Mucosa of rectum (tissue), 2 donors: ENCODE data around the gene OGFR.

Source experiments
- H3K27ac ChIP-seq, 2 donors: one replicate each; pipeline ENCODE4 v1.7.0; 2013; ENCODE audit warnings: inconsistent platforms in 2 of 2, low read depth in 2 of 2, low read length in 2 of 2
- H3K27me3 ChIP-seq, 2 donors: one replicate each; pipeline ENCODE4 v1.7.0; 2013; ENCODE audit warnings: low read length in 2 of 2; ENCODE audit not compliant: control insufficient read depth in 2 of 2, insufficient read depth in 2 of 2
- H3K36me3 ChIP-seq, 2 donors: one replicate each; pipeline ENCODE4 v1.7.0; 2013; ENCODE audit warnings: low read length in 2 of 2; ENCODE audit not compliant: control insufficient read depth in 2 of 2, insufficient read depth in 2 of 2
- H3K4me1 ChIP-seq, 2 donors: one replicate each; pipeline ENCODE4 v1.7.0; 2013; ENCODE audit warnings: low read length in 2 of 2, mild to moderate bottlenecking in 1 of 2; ENCODE audit not compliant: control insufficient read depth in 2 of 2, insufficient read depth in 2 of 2
- H3K4me3 ChIP-seq, 2 donors: one replicate each; pipeline ENCODE4 v1.7.0; 2013; ENCODE audit warnings: low read length in 2 of 2
- H3K9ac ChIP-seq, 2 donors: one replicate each; pipeline ENCODE4 v1.7.0; 2013; ENCODE audit warnings: low read length in 2 of 2, low read depth in 1 of 2, mild to moderate bottlenecking in 1 of 2
- H3K9me3 ChIP-seq, 2 donors: one replicate each; pipeline ENCODE4 v1.7.0; 2013; ENCODE audit warnings: low read length in 2 of 2; ENCODE audit not compliant: control insufficient read depth in 2 of 2
- donor health status: healthy.
- donor health status: Normal muscosa, but diverticular disease.

Gene OGFR

DNA sequence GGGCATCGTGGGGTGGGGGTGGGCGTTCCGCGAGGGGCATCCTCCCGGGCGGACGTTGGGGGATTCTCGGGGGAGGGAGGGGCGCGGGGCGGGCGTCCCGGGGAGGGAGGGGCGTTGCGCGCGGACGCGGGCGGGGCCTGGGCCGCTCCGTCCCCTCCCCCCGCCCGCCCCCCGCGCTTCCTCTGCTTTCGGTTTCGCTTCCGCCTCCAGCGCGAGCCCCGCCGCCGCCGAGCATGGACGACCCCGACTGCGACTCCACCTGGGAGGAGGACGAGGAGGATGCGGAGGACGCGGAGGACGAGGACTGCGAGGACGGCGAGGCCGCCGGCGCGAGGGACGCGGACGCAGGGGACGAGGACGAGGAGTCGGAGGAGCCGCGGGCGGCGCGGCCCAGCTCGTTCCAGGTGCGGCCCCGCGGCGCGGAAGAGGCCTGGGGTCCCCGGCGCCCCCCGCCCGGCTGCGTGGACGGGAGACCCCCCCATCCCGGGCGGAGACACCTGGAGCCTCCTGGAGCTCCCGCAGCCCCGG, at the start of gene OGFR:
Gene OGFR (plus strand): TSS at position 209 of the 528 bp plus-strand sequence. CDS start 25 bp downstream, at position 234.
- Histone ChIP-seq H3K4me1 (peaks cover 16 to 17% of the 10 kb centered on the region in 2 donors), H3K36me3 (peaks cover 24 to 27% of the 10 kb centered on the region in 2 donors), H3K9me3 (no peaks in the 10 kb centered on the region), H3K27ac (peak within 1 kb of the TSS; percentile 55 to 80), H3K27me3 (no peaks in the 10 kb centered on the region), H3K4me3 (peak within 1 kb of the TSS; percentile 82 to 88), H3K9ac (peak within 1 kb of the TSS; percentile 60 to 95)

- Histone ChIP-seq H3K9me3 (no peaks in the 10 kb centered on the region), H3K4me1 (no peaks in the 10 kb centered on the region), H3K36me3 (no peaks in the 10 kb centered on the region), H3K9ac (no peak overlapping the region), H3K27ac (no peak overlapping the region), H3K4me3 (no peak overlapping the region), H3K27me3 (peaks cover 4% of the 10 kb centered on the region in 2 donors)
These were observed 49.7 kb upstream of the OGFR start for GRCh38 chr20:62754991-62755356.

GRCh38 chr20:62755817-62756724, 48.6 kb upstream of the OGFR start:
- Histone ChIP-seq H3K4me3 (no peak overlapping the region), H3K27me3 (peaks cover 4% of the 10 kb centered on the region in 2 donors), H3K36me3 (no peaks in the 10 kb centered on the region), H3K4me1 (no peaks in the 10 kb centered on the region), H3K27ac (no peak overlapping the region), H3K9ac (no peak overlapping the region), H3K9me3 (no peaks in the 10 kb centered on the region)

- Histone ChIP-seq H3K4me3 (no peak overlapping the region), H3K9me3 (no peaks in the 10 kb centered on the region), H3K27me3 (peaks cover 0 to 4% of the 10 kb centered on the region in 2 donors), H3K9ac (no peak overlapping the region), H3K4me1 (no peaks in the 10 kb centered on the region), H3K27ac (no peak overlapping the region), H3K36me3 (no peaks in the 10 kb centered on the region)
These were observed 46.3 kb upstream of the OGFR start for GRCh38 chr20:62758226-62758912.

DNA sequence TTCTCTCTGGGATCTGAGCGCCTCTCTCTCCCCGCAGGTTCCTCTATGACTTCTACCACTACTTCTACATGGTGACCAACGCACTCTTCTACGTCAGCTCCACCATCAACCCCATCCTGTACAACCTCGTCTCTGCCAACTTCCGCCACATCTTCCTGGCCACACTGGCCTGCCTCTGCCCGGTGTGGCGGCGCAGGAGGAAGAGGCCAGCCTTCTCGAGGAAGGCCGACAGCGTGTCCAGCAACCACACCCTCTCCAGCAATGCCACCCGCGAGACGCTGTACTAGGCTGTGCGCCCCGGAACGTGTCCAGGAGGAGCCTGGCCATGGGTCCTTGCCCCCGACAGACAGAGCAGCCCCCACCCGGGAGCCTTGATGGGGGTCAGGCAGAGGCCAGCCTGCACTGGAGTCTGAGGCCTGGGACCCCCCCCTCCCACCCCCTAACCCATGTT, 44.6 kb upstream of the OGFR start:
- Histone ChIP-seq H3K27me3 (peaks cover 0 to 2% of the 10 kb centered on the region in 2 donors), H3K27ac (no peak overlapping the region), H3K4me1 (no peaks in the 10 kb centered on the region), H3K4me3 (no peak overlapping the region), H3K36me3 (no peaks in the 10 kb centered on the region), H3K9ac (no peak overlapping the region), H3K9me3 (no peaks in the 10 kb centered on the region)

DNA sequence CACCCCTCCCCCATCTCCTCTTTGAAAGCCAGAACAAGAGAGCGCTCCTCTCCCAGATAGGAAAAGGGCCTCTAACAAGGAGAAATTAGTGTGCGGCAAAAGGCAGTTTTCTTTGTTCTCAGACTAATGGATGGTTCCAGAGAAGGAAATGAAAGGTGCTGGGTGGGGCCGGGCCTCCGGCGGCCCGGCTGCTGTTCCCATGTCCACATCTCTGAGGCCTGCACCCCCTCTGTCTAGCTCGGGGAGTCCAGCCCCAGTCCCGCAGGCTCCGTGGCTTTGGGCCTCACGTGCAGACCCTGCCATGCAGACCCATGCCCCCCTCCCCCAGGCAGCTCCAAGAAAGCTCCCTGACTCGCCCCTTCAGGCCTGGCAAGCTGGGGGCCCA, 44.2 kb upstream of the OGFR start:
- no peak overlapping the region for H3K27ac ChIP-seq
- H3K4me1 ChIP-seq: no peaks in the 10 kb centered on the region
- H3K36me3 ChIP-seq: no peaks in the 10 kb centered on the region
- H3K4me3 ChIP-seq: no peak overlapping the region
- H3K27me3 ChIP-seq: peaks cover 0 to 2% of the 10 kb centered on the region in 2 donors
- H3K9ac ChIP-seq: no peak overlapping the region
- H3K9me3 ChIP-seq: no peaks in the 10 kb centered on the region

DNA sequence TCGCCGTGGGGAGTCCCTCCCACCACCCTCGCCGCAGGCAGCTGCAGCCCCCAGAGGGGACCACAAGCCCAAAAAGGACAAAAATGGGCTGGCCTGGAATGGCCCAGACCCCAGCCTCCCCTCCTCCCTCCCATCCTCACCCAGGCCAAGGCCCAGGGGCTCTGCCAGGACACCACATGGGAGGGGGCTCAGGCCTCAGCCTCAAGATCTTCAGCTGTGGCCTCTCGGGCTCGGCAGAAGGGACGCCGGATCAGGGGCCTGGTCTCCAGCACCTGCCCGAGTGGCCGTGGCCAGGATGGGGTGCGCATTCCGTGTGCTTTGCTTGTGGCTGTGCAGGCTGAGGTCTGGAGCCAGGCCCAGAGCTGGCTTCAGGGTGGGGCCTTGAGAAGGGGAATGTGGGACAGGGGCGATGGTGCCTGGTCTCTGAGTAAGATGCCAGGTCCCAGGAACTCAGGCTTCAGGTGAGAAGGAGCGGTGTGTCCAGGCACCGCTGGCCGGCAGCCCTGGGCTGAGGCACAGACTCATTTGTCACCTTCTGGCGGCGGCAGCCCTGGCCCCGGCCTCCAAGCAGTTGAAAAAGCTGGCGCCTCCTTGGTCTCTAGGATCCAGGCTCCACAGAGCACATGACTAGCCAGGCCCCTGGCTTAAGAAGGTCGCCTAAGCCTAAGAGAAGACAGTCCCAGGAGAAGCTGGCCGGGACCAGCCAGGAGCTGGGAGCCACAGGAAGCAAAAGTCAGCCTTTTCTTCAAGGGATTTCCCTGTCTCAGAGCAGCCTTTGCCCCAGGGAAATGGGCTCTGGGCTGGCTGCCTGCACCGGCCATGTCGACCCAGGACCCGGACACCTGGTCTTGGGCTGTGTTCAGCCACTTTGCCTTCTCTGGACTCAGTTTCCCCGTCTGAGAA, 43.5 kb upstream of the OGFR start:
- Histone ChIP-seq H3K36me3 (no peaks in the 10 kb centered on the region), H3K9ac (no peak overlapping the region), H3K4me1 (no peaks in the 10 kb centered on the region), H3K27ac (no peak overlapping the region), H3K4me3 (no peak overlapping the region), H3K27me3 (peaks cover 0 to 2% of the 10 kb centered on the region in 2 donors), H3K9me3 (no peaks in the 10 kb centered on the region)

DNA sequence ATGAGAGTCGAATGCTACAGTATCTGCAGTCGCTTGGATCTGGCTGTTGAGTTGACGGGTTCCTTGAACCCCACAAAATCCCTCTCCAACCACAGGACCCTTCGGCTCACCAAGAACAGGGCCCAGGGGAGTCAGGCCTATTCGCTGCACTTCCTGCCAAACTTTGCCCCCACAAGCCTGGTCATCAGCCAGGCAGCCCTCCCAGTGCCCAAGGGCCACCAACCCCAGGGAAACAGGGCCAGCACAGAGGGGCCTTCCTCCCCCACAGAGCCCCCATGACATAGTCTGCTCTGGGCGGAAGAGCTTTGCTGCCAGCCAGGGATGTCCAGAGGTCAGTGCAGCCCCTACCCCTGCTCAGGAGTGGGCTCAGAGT, 42.9 kb upstream of the OGFR start:
- Histone ChIP-seq H3K9me3 (no peaks in the 10 kb centered on the region), H3K4me3 (no peak overlapping the region), H3K27me3 (no peaks in the 10 kb centered on the region), H3K36me3 (no peaks in the 10 kb centered on the region), H3K9ac (no peak overlapping the region), H3K4me1 (peaks cover 0 to 2% of the 10 kb centered on the region in 2 donors), H3K27ac (no peak overlapping the region)

- H3K27me3 ChIP-seq: no peaks in the 10 kb centered on the region
- H3K27ac ChIP-seq: no peak overlapping the region
- H3K9me3 ChIP-seq: no peaks in the 10 kb centered on the region
- peaks cover 0 to 2% of the 10 kb centered on the region in 2 donors for H3K4me1 ChIP-seq
- no peak overlapping the region for H3K4me3 ChIP-seq
- H3K9ac ChIP-seq: no peak overlapping the region
- no peaks in the 10 kb centered on the region for H3K36me3 ChIP-seq
These were observed 42.3 kb upstream of the OGFR start for GRCh38 chr20:62762376-62762775.
